NCI-H146 (cell line): ENCODE measurements around the gene TLDC2.

Experiments used
- DNase-seq: peaks from one replicate; lab custom pipeline; 2025; lab: John Stamatoyannopoulos, UW

TLDC2 gene

GRCh38 chr20:36849333-36850065 is 26.4 kb upstream of the TLDC2 start:
- DNase-seq: no peak

- no peak for DNase-seq
Measured at GRCh38 chr20:36850759-36851158, 25.2 kb upstream of the TLDC2 start.

GRCh38 chr20:36851490-36851889 is 24.4 kb upstream of the TLDC2 start:
- DNase-seq: no peak

- DNase-seq: no peak
Measured at GRCh38 chr20:36852187-36852586, 23.8 kb upstream of the TLDC2 start.

- DNase-seq: no peak
Measured at GRCh38 chr20:36854348-36855240, 21.3 kb upstream of the TLDC2 start.

GRCh38 chr20:36855241-36855657 is 20.7 kb upstream of the TLDC2 start:
- DNase-seq: peak; percentile 90

- DNase-seq: no peak
Measured at GRCh38 chr20:36856195-36856594, 19.7 kb upstream of the TLDC2 start.

- DNase-seq: no peak
Measured at GRCh38 chr20:36856691-36857635, 19.0 kb upstream of the TLDC2 start.

- no peak for DNase-seq
Measured at GRCh38 chr20:36859282-36859555, 16.7 kb upstream of the TLDC2 start.

GRCh38 chr20:36859700-36860330 is 16.1 kb upstream of the TLDC2 start:
- no peak for DNase-seq

- DNase-seq: no peak
Measured at GRCh38 chr20:36860339-36860738, 15.6 kb upstream of the TLDC2 start.

GRCh38 chr20:36860811-36861624 is 14.9 kb upstream of the TLDC2 start:
- no peak for DNase-seq

GRCh38 chr20:36861625-36861874 is 14.4 kb upstream of the TLDC2 start:
- no peak for DNase-seq

- DNase-seq: peak; percentile 83
Measured at GRCh38 chr20:36861875-36862801, 13.8 kb upstream of the TLDC2 start.

GRCh38 chr20:36862857-36863668 is 12.9 kb upstream of the TLDC2 start:
- DNase-seq: peak; percentile 51

- DNase-seq: peak; percentile 79
Measured at GRCh38 chr20:36865076-36865860, 10.7 kb upstream of the TLDC2 start.

- DNase-seq: no peak
Measured at GRCh38 chr20:36865861-36866149, 10.1 kb upstream of the TLDC2 start.

- DNase-seq: no peak
Measured at GRCh38 chr20:36866164-36866563, 9.8 kb upstream of the TLDC2 start.
